Measurements from ENCODE around the gene STAT1.

STAT1 gene

DNA sequence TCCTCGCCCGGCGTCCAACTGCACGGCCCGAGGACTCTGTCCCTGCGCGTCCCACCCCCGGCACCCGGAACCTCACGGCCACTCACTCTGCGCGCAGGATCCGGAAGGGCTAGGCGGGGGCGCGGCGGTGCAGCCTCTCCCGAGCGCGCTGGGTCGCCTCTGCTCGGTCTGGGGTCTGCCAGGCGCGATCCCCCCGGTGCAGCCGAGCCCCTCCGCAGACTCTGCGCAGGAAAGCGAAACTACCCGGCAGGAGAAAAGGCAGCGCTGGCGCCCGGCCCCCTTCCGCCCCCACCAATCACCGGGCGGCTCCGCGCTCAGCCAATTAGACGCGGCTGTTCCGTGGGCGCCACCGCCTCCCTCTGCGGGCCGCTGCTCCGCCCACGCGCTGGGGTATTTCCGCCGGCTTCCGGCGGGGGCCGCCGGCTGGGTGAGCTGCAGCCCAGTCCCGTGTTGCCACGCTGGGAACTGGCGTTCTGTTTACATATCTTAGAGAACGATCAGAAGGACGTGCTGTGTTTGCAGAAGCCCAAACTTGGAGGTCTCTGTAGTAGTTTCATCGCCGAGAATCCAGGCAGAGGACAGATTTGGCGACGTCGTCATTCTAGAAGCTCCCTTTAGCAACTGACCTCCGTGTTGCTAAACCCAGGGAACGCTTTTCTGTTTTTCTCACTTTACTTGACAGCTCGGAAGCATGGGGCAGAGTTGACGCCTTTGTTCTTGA, at the start of gene STAT1:
TSS of gene STAT1 (minus strand) at position 240 of the 721 bp plus-strand sequence. CDS start 4,168 bp downstream, outside the sequence.
- peak; percentile 97 for DNase-seq (ENCODE audit: low read depth)

DNA sequence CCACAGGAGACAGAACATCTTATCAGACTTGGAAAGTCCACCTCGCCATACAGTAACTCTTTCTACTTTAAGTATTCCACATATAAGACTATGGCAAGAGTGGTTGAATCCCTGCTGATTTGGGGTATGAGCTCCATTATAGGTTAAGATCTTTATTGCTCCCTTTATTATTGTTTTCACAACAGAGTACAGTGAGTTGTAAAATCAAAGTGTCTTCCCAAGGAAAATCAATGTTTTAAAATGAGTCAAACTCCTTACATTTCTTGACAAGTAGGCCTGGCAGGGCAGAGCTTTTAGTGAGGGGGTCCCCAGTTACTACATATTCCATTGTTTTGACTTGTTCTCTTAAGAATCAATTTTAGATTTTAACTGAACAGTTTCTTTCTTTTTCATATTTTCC, 49.6 kb upstream of the STAT1 start:
- no peak for DNase-seq (ENCODE audit: low read depth)

GRCh38 chr2:191061381-191061980, 47.5 kb upstream of the STAT1 start:
- no peak for DNase-seq (ENCODE audit: low read depth)

GRCh38 chr2:191059308-191059707, 45.3 kb upstream of the STAT1 start:
- DNase-seq (ENCODE audit: low read depth), result no peak

DNA sequence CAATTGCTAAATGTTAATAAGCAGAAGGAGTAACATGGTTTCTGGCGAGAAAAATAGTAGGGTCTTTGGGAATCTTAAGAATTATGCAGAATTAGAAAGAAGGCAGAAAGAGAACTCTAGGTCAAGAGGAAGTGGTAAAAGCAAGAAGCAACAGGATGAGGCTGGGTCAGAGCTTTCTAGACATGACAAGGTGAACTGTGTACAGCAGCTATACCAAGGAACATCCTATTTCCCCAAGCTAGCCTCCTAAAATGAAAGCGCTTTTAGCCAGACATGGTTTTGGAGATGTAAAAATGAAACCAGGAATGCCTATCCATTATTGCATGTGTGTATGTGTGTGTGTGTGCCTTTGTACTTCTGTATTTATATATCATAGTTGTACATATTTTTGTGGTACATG, 42.3 kb upstream of the STAT1 start:
- no peak for DNase-seq (ENCODE audit: low read depth)

GRCh38 chr2:191053256-191053655, 39.3 kb upstream of the STAT1 start:
- no peak for DNase-seq (ENCODE audit: low read depth)

DNA sequence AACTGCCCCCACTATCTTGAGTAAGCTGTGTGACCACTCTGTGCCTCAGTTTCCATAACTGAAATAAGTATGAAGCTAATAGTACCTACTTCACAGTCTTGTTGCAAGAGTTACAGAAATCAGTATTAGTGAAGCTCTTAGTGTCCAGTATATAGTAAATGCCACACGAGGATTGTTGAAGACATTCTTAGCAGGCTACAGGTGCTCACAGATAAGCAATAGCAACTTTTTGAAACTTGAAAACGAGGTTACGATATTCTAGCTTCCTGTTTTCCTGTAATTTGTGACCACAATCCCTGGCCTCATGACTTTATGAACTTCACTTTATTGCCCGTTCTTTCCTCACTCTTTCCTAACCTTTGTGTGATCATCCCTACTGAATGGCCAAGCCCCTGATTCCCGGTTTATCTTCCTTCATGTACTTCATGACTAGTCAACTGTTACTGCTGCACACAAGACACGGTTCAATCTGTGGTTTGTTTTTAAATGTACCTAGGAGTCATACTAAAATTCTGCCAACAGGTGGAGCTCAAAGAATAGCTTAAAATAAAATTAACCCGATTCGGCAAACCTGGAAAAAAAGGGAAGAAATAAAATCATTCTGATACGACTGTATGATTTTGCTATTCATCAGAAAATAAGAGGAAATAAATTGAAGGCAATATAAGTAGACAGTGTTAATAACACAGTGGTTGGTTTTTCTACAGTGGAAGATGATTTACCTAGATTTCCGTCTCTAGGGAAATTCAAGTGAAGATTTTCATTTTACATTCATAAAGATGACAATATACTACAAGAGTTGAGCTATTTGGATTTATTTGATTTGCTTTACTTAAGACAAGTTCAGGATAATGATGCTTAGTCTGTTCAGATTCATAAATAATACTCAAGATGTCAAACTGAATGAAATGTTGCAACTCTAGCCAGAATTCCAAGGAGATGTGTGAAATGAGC, 38.1 kb upstream of the STAT1 start:
- no peak for DNase-seq (ENCODE audit: low read depth)

DNA sequence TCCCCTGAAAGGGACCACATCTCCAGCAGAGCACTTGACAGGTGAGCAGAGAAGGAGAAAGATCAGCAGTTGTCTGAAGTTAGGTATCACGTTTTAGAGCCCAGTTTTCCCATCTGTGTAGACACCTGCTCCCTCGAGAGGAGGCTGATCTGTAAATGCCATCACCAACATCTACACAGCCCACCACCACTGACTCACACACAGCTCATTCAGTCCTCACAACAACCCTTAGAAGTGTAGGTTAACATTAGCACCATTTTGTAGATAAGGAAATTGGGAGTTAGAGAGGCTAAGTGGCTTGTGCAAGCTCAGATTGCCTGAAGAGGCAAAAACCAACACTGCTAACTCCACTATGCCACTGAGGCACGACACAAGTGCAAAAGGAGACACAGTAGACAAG, 37.2 kb upstream of the STAT1 start:
- no peak for DNase-seq (ENCODE audit: low read depth)

DNA sequence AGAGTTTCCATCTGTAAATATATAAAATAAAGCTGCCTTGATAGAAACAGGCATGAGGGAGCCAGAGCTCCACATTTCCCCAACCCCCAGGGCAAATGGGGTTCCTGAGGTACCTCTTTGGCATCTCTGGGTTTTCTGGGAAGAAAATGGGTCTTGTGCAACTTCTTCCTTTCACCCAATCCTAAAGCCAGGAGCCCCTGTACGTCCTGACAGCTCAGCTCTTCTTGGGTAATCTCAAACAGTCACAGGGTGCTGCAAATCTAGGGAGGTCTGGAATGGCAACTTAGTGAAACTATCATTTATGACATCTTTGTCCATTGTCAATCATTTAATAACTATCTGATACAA, 36.6 kb upstream of the STAT1 start:
- DNase-seq (ENCODE audit: low read depth), result no peak

GRCh38 chr2:191049728-191050639, 36.0 kb upstream of the STAT1 start:
- no peak for DNase-seq (ENCODE audit: low read depth)

DNA sequence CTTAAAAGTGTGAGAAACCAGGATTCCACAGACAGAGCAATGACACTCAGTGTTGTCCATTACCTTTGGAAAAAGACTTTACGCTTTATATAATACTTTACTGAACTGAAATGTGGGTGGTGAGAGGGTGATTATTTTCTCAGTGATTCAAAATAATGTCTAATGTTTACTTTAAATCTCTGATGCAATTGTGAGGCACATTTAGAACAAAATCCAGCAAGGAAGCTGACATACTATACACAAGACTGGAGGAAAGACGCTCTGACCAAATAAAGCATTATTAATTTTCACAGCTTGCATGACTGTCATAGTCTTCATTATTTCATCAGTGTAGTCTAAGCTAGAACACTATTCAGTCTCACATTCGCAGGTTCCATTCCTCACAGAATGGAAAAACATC, 34.1 kb upstream of the STAT1 start:
- no peak for DNase-seq (ENCODE audit: low read depth)

GRCh38 chr2:191045141-191045540, 31.2 kb upstream of the STAT1 start:
- DNase-seq (ENCODE audit: low read depth), result no peak

DNA sequence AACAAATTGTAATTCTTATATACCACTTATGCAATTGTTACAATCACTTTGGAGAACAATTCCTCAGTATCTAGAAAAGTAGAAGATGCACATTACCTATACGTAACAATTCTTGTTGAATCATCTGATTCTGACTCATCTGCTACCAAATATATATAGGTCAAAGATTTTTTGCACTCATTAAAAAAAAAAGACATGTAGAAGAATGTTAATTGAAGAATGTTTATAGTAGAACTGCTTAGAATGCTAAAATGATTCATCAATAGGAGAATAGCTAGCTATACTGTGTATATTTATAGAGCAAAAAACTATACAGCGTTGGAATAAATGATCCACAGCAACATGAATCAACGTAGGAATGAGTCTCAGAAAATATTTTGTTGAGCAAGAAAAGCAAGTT, 29.5 kb upstream of the STAT1 start:
- DNase-seq (ENCODE audit: low read depth), result no peak

- DNase-seq (ENCODE audit: low read depth), result no peak
Measured at GRCh38 chr2:191041418-191042161, 27.6 kb upstream of the STAT1 start.

DNA sequence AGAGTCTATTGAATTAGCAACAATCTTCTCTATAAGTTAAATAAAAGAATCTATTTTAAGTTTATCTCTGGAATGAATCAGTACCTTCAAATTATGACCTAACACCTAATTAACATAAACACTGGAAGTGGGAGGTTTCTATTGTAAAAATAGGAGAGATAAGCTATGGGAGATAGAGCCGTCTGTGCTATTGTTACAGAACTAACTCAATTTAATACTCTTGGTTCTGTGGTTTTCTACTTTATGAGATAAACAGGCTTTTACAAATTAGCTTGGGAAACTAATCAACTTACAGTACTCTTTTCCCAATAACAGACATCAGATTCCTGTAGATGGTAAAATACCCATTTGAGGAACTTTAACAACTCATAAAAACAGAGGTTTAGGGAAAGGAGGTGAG, 25.6 kb upstream of the STAT1 start:
- no peak for DNase-seq (ENCODE audit: low read depth)

- DNase-seq (ENCODE audit: low read depth), result no peak
Measured at GRCh38 chr2:191038741-191039140, 24.8 kb upstream of the STAT1 start.

DNA sequence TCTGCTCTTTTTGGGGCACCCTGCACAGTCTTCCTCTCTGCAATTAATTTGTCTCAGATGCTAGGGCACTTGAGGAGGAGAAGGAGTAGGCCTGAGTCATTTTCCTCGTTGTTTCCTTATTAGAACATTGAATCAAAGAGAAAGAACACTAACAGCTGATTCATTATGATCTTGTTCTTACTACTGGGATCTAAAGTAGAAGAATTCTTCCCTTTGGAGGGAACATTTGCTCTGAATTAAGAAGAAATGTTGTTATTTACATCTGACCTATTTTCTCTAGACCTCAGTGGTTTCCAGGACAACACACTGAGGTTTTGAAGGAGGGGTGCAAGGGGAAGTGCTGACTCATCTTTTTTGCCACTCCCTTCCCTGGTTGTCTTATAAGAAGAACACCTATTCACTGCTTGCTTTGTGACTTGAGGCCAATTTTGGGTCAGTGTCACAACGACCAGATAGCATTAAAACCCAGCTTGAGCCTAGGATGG, 24.3 kb upstream of the STAT1 start:
- DNase-seq (ENCODE audit: low read depth), result no peak

- no peak for DNase-seq (ENCODE audit: low read depth)
Measured at GRCh38 chr2:191037351-191037750, 23.4 kb upstream of the STAT1 start.

- no peak for DNase-seq (ENCODE audit: low read depth)
Measured at GRCh38 chr2:191036363-191036762, 22.4 kb upstream of the STAT1 start.

DNA sequence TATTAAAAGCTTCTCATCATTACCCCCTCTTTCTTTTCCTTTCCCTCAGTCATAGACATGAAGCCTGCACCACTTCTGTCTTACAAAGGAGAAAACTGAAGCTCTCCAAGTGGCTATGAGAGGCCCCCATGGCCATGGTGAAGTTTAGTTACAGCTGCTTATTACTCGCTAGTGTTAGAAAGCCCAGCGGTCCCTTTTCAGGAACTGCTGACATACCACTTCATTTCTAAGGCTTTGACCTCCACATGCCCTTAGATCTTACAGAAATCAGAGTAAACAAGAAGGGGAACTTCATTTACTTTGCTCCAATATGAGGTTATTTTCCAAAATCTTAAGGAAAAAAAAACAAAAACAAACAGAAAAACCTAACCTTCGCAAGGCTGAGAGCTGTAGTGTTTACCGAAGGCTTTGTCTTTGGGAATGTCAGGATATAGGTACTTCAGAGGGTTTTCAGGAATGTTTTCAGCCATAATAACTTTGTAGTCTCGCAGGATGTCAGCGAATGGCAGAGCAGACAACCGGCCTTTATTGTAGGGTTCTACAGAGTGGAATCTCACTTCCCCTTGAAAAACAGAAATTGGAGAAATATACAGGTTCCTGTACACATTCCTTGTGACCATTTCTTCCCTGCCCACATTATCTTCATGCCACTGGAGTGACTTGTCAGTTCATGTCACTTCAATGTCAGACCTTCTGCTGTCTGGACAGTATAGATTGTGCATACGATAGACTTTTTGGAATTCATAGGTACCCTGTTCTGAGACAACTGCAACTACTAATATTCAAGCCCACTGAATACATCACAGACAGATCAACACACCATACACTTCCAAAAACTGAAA, 18.8 kb upstream of the STAT1 start:
- DNase-seq (ENCODE audit: low read depth), result no peak
